Astrocyte (in vitro differentiated cells and primary cell): ENCODE measurements around the gene GHRH. TPM values are rescaled to one million over a fixed set of nuclear protein-coding genes. Genes with fewer than 3 reads are reported as not detected.

ENCODE experiments used
- DNase-seq: peaks from one replicate; pipeline ENCODE4 v3.0.0-alpha.2; 2010; ENCODE audit warnings: low read depth
- FAIRE-seq: peaks from 2 replicates; lab custom pipeline; 2011; peaks lifted over from hg19 to GRCh38; lab: Jason Lieb, UNC
- H2AFZ ChIP-seq: 2 replicates; pipeline ENCODE4 v1.6.0; 2012; ENCODE audit warnings: low read depth, low read length, inconsistent platforms
- H3K27ac ChIP-seq: 2 replicates; pipeline ENCODE4 v1.5.1; 2011; ENCODE audit warnings: low read depth, low read length, inconsistent platforms
- H3K27me3 ChIP-seq: 2 replicates; pipeline ENCODE4 v1.6.0; 2011; ENCODE audit warnings: low read length, inconsistent platforms; ENCODE audit not compliant: insufficient read depth
- H3K36me3 ChIP-seq: 2 replicates; pipeline ENCODE4 v1.5.1; 2011; ENCODE audit warnings: low read length, inconsistent platforms; ENCODE audit not compliant: insufficient read depth
- H3K4me1 ChIP-seq: 2 replicates; pipeline ENCODE4 v1.5.1; 2011; ENCODE audit warnings: low read length, inconsistent platforms; ENCODE audit not compliant: insufficient read depth
- H3K4me2 ChIP-seq: 2 replicates; pipeline ENCODE4 v1.6.0; 2012; ENCODE audit warnings: low read length, inconsistent platforms
- H3K4me3 ChIP-seq: 2 replicates; pipeline ENCODE4 v1.5.1; 2011; ENCODE audit warnings: low read depth, mild to moderate bottlenecking, low read length, inconsistent platforms; ENCODE audit not compliant: insufficient read depth
- H3K79me2 ChIP-seq: 2 replicates; pipeline ENCODE4 v1.6.0; 2012; ENCODE audit warnings: mild to moderate bottlenecking, low read length, inconsistent platforms; ENCODE audit not compliant: insufficient read depth
- H3K9ac ChIP-seq: 2 replicates; pipeline ENCODE4 v1.6.0; 2012; ENCODE audit warnings: mild to moderate bottlenecking, low read length, inconsistent platforms
- H3K9me3 ChIP-seq: 2 replicates; pipeline ENCODE4 v1.5.1; 2012; ENCODE audit warnings: low read depth, mild to moderate bottlenecking, low read length, inconsistent platforms; ENCODE audit not compliant: insufficient read depth
- H4K20me1 ChIP-seq: 2 replicates; pipeline ENCODE4 v1.6.0; 2012; ENCODE audit warnings: low read length, inconsistent platforms; ENCODE audit not compliant: insufficient read depth
- H3K27ac Mint-ChIP-seq: one replicate; pipeline ENCODE4 v1.8.0; 2021; ENCODE audit warnings: mild to moderate bottlenecking, mixed read lengths; ENCODE audit not compliant: unreplicated experiment
- H3K27me3 Mint-ChIP-seq: one replicate; pipeline ENCODE4 v1.8.0; 2021; ENCODE audit warnings: low read depth, mixed read lengths; ENCODE audit not compliant: unreplicated experiment
- H3K36me3 Mint-ChIP-seq: one replicate; pipeline ENCODE4 v1.8.0; 2021; ENCODE audit warnings: low read depth, mixed read lengths; ENCODE audit not compliant: unreplicated experiment
- H3K4me1 Mint-ChIP-seq: one replicate; pipeline ENCODE4 v1.8.0; 2021; ENCODE audit warnings: low read depth, mixed read lengths; ENCODE audit not compliant: unreplicated experiment
- H3K4me3 Mint-ChIP-seq: one replicate; pipeline ENCODE4 v1.8.0; 2021; ENCODE audit warnings: mild to moderate bottlenecking, moderate library complexity, mixed read lengths; ENCODE audit not compliant: unreplicated experiment
- H3K9me3 Mint-ChIP-seq: one replicate; pipeline ENCODE4 v1.8.0; 2021; ENCODE audit warnings: mild to moderate bottlenecking, mixed read lengths; ENCODE audit not compliant: unreplicated experiment
- CTCF ChIP-seq: IDR thresholded peaks from 2 replicates; pipeline ENCODE4 v1.5.1; 2011; ENCODE audit warnings: low read depth, mild to moderate bottlenecking, inconsistent platforms, low read length, moderate library complexity; ENCODE audit not compliant: insufficient read depth
- EZH2 ChIP-seq: IDR thresholded peaks from 2 replicates; pipeline ENCODE4 v1.6.1; 2012; ENCODE audit warnings: mild to moderate bottlenecking, low read length, inconsistent platforms; ENCODE audit not compliant: insufficient read depth
- total RNA-seq: library from RNA; stranded (reverse); gene quantifications from 2 replicates; pipeline ENCODE4 v1.2.1, GENCODE V29; 2021

GHRH gene
- total RNA-seq, 1 donor from 2014 or later, result not detected

GRCh38 chr20:37247547-37247946 is 14.1 kb downstream of the GHRH start:
- H3K79me2 ChIP-seq, result no peaks in the 10 kb centered on the region
- Mint-ChIP-seq H3K4me1 (no peaks in the 10 kb centered on the region), H3K27me3 (peaks cover 2% of the 10 kb centered on the region), H3K9me3 (no peaks in the 10 kb centered on the region), H3K27ac (no peak overlapping the region), H3K4me3 (no peak overlapping the region), H3K36me3 (peaks cover 2% of the 10 kb centered on the region)
- no peaks in the 10 kb centered on the region for H3K27me3 ChIP-seq
- no peak overlapping the region for H3K4me2 ChIP-seq
- no peaks in the 10 kb centered on the region for H3K4me1 ChIP-seq
- H3K27ac ChIP-seq, result no peak overlapping the region
- no peak for TF ChIP-seq EZH2
- TF ChIP-seq CTCF, result no peak
- no peak for DNase-seq
- no peak for FAIRE-seq
- no peak overlapping the region for H3K9ac ChIP-seq
- no peak overlapping the region for H2AFZ ChIP-seq
- H3K9me3 ChIP-seq, result no peaks in the 10 kb centered on the region
- H3K36me3 ChIP-seq, result peaks cover 10% of the 10 kb centered on the region
- H4K20me1 ChIP-seq, result no peaks in the 10 kb centered on the region
- no peak overlapping the region for H3K4me3 ChIP-seq

GRCh38 chr20:37246736-37247135 is 14.9 kb downstream of the GHRH start:
- TF ChIP-seq CTCF (no peak), EZH2 (no peak)
- Histone ChIP-seq H3K27me3 (no peaks in the 10 kb centered on the region), H3K4me2 (no peak overlapping the region), H3K4me1 (no peaks in the 10 kb centered on the region), H3K36me3 (peaks cover 13% of the 10 kb centered on the region), H4K20me1 (peaks cover 2% of the 10 kb centered on the region), H2AFZ (no peak overlapping the region), H3K27ac (no peak overlapping the region), H3K79me2 (no peaks in the 10 kb centered on the region), H3K9ac (no peak overlapping the region), H3K4me3 (no peak overlapping the region), H3K9me3 (no peaks in the 10 kb centered on the region)
- H3K36me3 Mint-ChIP-seq, result peaks cover 2% of the 10 kb centered on the region
- no peak overlapping the region for H3K4me3 Mint-ChIP-seq
- H3K27me3 Mint-ChIP-seq, result no peaks in the 10 kb centered on the region
- H3K4me1 Mint-ChIP-seq, result no peaks in the 10 kb centered on the region
- H3K9me3 Mint-ChIP-seq, result no peaks in the 10 kb centered on the region
- DNase-seq (no peak), FAIRE-seq (no peak)
- no peak overlapping the region for H3K27ac Mint-ChIP-seq

GRCh38 chr20:37245216-37246150 is 16.1 kb downstream of the GHRH start:
- no peak overlapping the region for H2AFZ ChIP-seq
- H3K27me3 ChIP-seq, result no peaks in the 10 kb centered on the region
- Mint-ChIP-seq H3K4me3 (no peak overlapping the region), H3K4me1 (no peaks in the 10 kb centered on the region), H3K27me3 (no peaks in the 10 kb centered on the region), H3K36me3 (peaks cover 2% of the 10 kb centered on the region), H3K9me3 (no peaks in the 10 kb centered on the region), H3K27ac (no peak overlapping the region)
- DNase-seq (no peak), FAIRE-seq (no peak)
- no peaks in the 10 kb centered on the region for H3K4me1 ChIP-seq
- H3K79me2 ChIP-seq, result no peaks in the 10 kb centered on the region
- H3K9me3 ChIP-seq, result no peaks in the 10 kb centered on the region
- H4K20me1 ChIP-seq, result peaks cover 14% of the 10 kb centered on the region
- H3K4me2 ChIP-seq, result no peak overlapping the region
- H3K36me3 ChIP-seq, result peaks cover 23% of the 10 kb centered on the region
- TF ChIP-seq EZH2, result no peak
- TF ChIP-seq CTCF, result no peak
- no peak overlapping the region for H3K4me3 ChIP-seq
- H3K27ac ChIP-seq, result no peak overlapping the region
- no peak overlapping the region for H3K9ac ChIP-seq
